Caco-2 (cell line): ENCODE data around the gene ZCCHC13. TPM values are rescaled to one million over a fixed set of nuclear protein-coding genes. Genes with fewer than 3 reads are reported as not detected.

Source experiments
- BruUV-seq: library from RNA; stranded (reverse); fragments of 400-500 nt; replicated peaks from 2 replicates; lab custom pipeline; 2021; lab: Mats Ljungman, UMichigan
- CTCF ChIA-PET: fragments of 300-600 bp; sonication (Branson Sonifier 250); formaldehyde crosslinking; loops from one replicate; lab custom pipeline; 2022; ENCODE audit warnings: antibody characterized with exemption; lab: Charles Lee
- POLR2A ChIA-PET: fragments of 300-600 bp; sonication (Branson Sonifier 250); formaldehyde crosslinking; loops from one replicate; lab custom pipeline; 2022; ENCODE audit warnings: antibody characterized with exemption; lab: Charles Lee
- DNase-seq, 2 experiments: peaks; one replicate each; pipeline versions ENCODE4 v3.0.0 to v3.0.0-alpha.2; 2020 to 2022
- H3K27me3 ChIP-seq: replicated peaks from 2 replicates; pipeline ENCODE4 v1.6.0; 2011; ENCODE audit warnings: low read length; ENCODE audit not compliant: control insufficient read depth, insufficient read depth
- H3K36me3 ChIP-seq: 2 replicates; pipeline ENCODE4 v1.5.1; 2011; ENCODE audit warnings: low read length; ENCODE audit not compliant: control insufficient read depth, insufficient read depth
- H3K4me1 ChIP-seq: fragments of 250-450 bp; sonication (Bioruptor Pico); 2 replicates; pipeline ENCODE4 v1.5.1; 2020; ENCODE audit warnings: mild to moderate bottlenecking
- H3K4me3 ChIP-seq: 2 replicates; pipeline ENCODE4 v1.5.1; 2011; ENCODE audit warnings: low read depth, mild to moderate bottlenecking, control low read depth, low read length
- H3K9me3 ChIP-seq: fragments of 250-450 bp; sonication (Bioruptor Pico); 2 replicates; pipeline ENCODE4 v1.5.1; 2020; ENCODE audit warnings: mild to moderate bottlenecking, moderate library complexity
- H3K27ac Mint-ChIP-seq: one replicate; pipeline ENCODE4 v1.8.0; 2022; ENCODE audit warnings: mixed read lengths; ENCODE audit not compliant: unreplicated experiment
- H3K27me3 Mint-ChIP-seq: one replicate; pipeline ENCODE4 v1.8.0; 2022; ENCODE audit warnings: mixed read lengths; ENCODE audit not compliant: insufficient read depth, unreplicated experiment
- H3K36me3 Mint-ChIP-seq: one replicate; pipeline ENCODE4 v1.8.0; 2022; ENCODE audit warnings: mild to moderate bottlenecking, mixed read lengths; ENCODE audit not compliant: insufficient read depth, unreplicated experiment
- H3K4me1 Mint-ChIP-seq: one replicate; pipeline ENCODE4 v1.8.0; 2022; ENCODE audit warnings: low read depth, mixed read lengths; ENCODE audit not compliant: unreplicated experiment
- H3K4me3 Mint-ChIP-seq: one replicate; pipeline ENCODE4 v1.8.0; 2022; ENCODE audit warnings: mild to moderate bottlenecking, moderate library complexity, mixed read lengths; ENCODE audit not compliant: unreplicated experiment
- H3K9me3 Mint-ChIP-seq: one replicate; pipeline ENCODE4 v1.8.0; 2022; ENCODE audit warnings: mixed read lengths; ENCODE audit not compliant: unreplicated experiment
- CTCF ChIP-seq, 2 experiments: fragments of 200-600 bp in 1 of 2; IDR thresholded peaks; 1 replicate in 1 of 2; 2 replicates in 1 of 2; pipeline versions ENCODE4 v1.5.1 to v1.8.0; 2011 to 2022; ENCODE audit warnings: antibody characterized with exemption in 1 of 2, control low read depth in 1 of 2, inconsistent platforms in 1 of 2, low read depth in 1 of 2, low read length in 1 of 2, mild to moderate bottlenecking in 1 of 2, moderate library complexity in 1 of 2; ENCODE audit not compliant: insufficient read depth in 1 of 2, severe bottlenecking in 1 of 2, unreplicated experiment in 1 of 2
- intact Hi-C: fragments of 100-400 bp; cut with micrococcal nuclease; formaldehyde crosslinking; loops from one replicate; pipeline ENCODE4 v1.10.0; 2022; ENCODE audit not compliant: unreplicated experiment
- total RNA-seq: library from RNA; stranded (reverse); gene quantifications from 2 replicates; pipeline ENCODE4 v1.2.3, GENCODE V29; 2022

Gene ZCCHC13
- total RNA-seq, 1 experiment from 2014 or later = not detected

- CTCF ChIA-PET = no interaction called here
- POLR2A ChIA-PET = interaction anchor here (1.0 kb wide), 1 partner anchor 40 kb away, joined by 3 read pairs; no protein-coding TSS in a partner anchor
- intact Hi-C loops = no loop called here
These were observed 12.4 kb upstream of the ZCCHC13 start for GRCh38 chrX:74291577-74291963.

DNA sequence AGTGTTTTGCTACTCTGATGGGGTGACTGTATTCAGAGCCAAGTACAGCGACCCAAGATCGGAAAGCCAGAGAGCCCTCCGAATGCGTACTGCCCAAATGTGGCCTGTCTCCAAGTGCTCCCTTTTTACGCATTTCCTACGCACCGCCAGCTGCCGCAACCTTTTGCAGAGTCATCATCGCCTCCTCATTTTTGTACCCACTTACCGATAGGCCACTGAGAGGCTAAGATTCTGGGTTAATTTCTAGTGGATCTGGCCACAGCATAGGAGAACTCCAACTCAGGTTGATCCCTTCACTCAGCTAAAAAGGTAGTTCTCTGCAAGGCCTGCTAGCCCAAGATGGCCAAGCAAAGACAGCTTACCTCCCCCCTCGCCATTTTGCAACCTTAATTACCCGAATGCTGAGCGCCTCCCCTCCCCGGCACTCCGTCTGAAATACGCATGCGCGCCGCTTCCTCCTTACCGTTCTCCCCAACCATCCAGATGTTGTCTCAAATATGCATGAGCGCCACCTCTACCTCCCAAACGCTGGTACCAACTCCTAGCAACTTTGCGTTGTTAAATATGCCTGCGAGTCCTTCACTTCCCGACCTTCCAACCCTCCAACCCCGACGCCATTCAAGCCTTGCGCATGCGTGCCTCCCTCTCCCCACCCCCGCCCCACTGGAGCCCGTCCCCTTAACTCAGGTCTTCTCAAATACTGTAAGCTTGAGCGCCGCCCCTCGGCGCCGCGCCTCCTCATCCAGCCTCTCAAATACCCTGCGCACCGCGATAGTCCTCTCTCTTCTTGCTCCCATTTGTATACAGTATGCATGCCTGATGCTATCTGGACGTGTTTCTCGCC lies 11.8 kb upstream of the ZCCHC13 start:
- H3K27me3 Mint-ChIP-seq = no peaks in the 10 kb centered on the region

More at GRCh38 chrX:74291577-74291963, 12.4 kb upstream of the ZCCHC13 start:
- Histone ChIP-seq H3K4me1 (no peaks in the 10 kb centered on the region; the same call in 1 of the 2 replicates), H3K4me3 (peak overlapping the region; percentile 78), H3K36me3 (no peaks in the 10 kb centered on the region), H3K27me3 (no peaks in the 10 kb centered on the region), H3K9me3 (no peaks in the 10 kb centered on the region)
- Mint-ChIP-seq H3K36me3 (peaks cover 24% of the 10 kb centered on the region), H3K4me3 (peak overlapping the region; percentile 77), H3K9me3 (no peaks in the 10 kb centered on the region), H3K4me1 (no peaks in the 10 kb centered on the region), H3K27ac (peak overlapping the region; percentile 83), H3K27me3 (no peaks in the 10 kb centered on the region)
- no peak for DNase-seq
- no TSS peak for BruUV-seq
- TF ChIP-seq CTCF (IDR thresholded peaks at IDR 0.05; ENCODE audit: insufficient read depth in 1 of 2, low read depth in 1 of 2, low read length in 1 of 2, severe bottlenecking in 1 of 2, unreplicated experiment in 1 of 2) = no peak

More for the DNA sequence above, 11.8 kb upstream of the ZCCHC13 start:
- no peaks in the 10 kb centered on the region for H3K36me3 ChIP-seq
- intact Hi-C loops = loop anchor here (1.0 kb wide), 1 partner anchor 52 kb away; no protein-coding TSS in a partner anchor
- peak overlapping the region; percentile 83 for H3K27ac Mint-ChIP-seq
- DNase-seq = peak; percentile 79 to 87
- no peaks in the 10 kb centered on the region; the same call in 1 of the 2 replicates for H3K4me1 ChIP-seq
- POLR2A ChIA-PET = interaction anchor here (0.5 to 1.0 kb wide), 3 partner anchors 41 to 113 kb away, joined by 3 to 8 read pairs (median 8); no protein-coding TSS in a partner anchor
- CTCF ChIA-PET = no interaction called here
- H3K4me3 ChIP-seq = peak overlapping the region; percentile 78
- no peaks in the 10 kb centered on the region for H3K9me3 Mint-ChIP-seq
- peak in 1 of 2 experiments; percentile 38 for TF ChIP-seq CTCF (IDR thresholded peaks at IDR 0.05; ENCODE audit: insufficient read depth in 1 of 2, low read depth in 1 of 2, low read length in 1 of 2, severe bottlenecking in 1 of 2, unreplicated experiment in 1 of 2)
- BruUV-seq = TSS peak; percentile 71
- H3K27me3 ChIP-seq = no peaks in the 10 kb centered on the region
- H3K4me3 Mint-ChIP-seq = peak overlapping the region; percentile 77
- peaks cover 24% of the 10 kb centered on the region for H3K36me3 Mint-ChIP-seq
- H3K9me3 ChIP-seq = no peaks in the 10 kb centered on the region
- no peaks in the 10 kb centered on the region for H3K4me1 Mint-ChIP-seq
